ENCODE data around the gene NECTIN1. TPM values are rescaled to one million over a fixed set of nuclear protein-coding genes. Genes with fewer than 3 reads are reported as not detected.

The NECTIN1 gene
- polyA plus RNA-seq, 3 donors from 2014 or later, result 0.41 to 0.52 TPM; not detected in 1

- no peaks in the 10 kb centered on the region for H3K36me3 Mint-ChIP-seq
These were observed 99.0 kb downstream of the NECTIN1 start for GRCh38 chr11:119629834-119630624.

GRCh38 chr11:119629085-119629484 is 99.9 kb downstream of the NECTIN1 start:
- Mint-ChIP-seq H3K27me3 (ENCODE audit: low read depth in 3 of 3) (peaks cover 0 to 4% (median 2%) of the 10 kb centered on the region in 3 donors), H3K4me3 (no peak overlapping the region), H3K36me3 (no peaks in the 10 kb centered on the region), H3K9me3 (no peaks in the 10 kb centered on the region), H3K4me1 (no peaks in the 10 kb centered on the region), H3K27ac (no peak overlapping the region)
- no peak for DNase-seq

More at GRCh38 chr11:119629834-119630624, 99.0 kb downstream of the NECTIN1 start:
- Mint-ChIP-seq H3K27me3 (ENCODE audit: low read depth in 3 of 3) (peaks cover 0 to 3% (median 2%) of the 10 kb centered on the region in 3 donors), H3K4me1 (no peaks in the 10 kb centered on the region), H3K4me3 (no peak overlapping the region), H3K9me3 (no peaks in the 10 kb centered on the region), H3K27ac (no peak overlapping the region)
- no peak for DNase-seq

GRCh38 chr11:119627286-119627685 is 101.7 kb downstream of the NECTIN1 start:
- Mint-ChIP-seq H3K36me3 (no peaks in the 10 kb centered on the region), H3K9me3 (no peaks in the 10 kb centered on the region), H3K27me3 (ENCODE audit: low read depth in 3 of 3) (peaks cover 0 to 9% (median 2%) of the 10 kb centered on the region in 3 donors), H3K4me3 (no peak overlapping the region), H3K4me1 (no peaks in the 10 kb centered on the region), H3K27ac (no peak overlapping the region)
- DNase-seq, result no peak

DNA sequence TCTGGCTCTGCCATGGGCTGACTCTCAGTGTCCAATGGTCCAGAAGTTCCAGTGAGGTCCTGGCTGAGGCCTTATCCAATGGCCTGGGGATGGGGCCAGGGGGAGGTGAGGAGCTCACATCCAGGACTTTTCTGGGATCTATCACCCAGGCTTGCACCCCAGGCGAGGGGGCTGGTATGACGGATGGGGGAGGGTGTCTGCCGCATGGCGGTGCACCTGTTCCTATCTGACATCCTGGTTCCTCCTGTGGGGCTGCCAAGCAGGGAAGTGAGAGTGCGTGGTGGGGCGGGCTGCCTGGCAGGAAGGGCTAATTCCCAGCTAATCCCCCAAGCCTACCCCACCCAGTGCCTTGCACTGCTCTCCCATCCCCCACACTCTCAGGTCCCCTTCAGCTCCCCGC is 102.1 kb downstream of the NECTIN1 start:
- Mint-ChIP-seq H3K36me3 (no peaks in the 10 kb centered on the region), H3K9me3 (no peaks in the 10 kb centered on the region), H3K27me3 (ENCODE audit: low read depth in 3 of 3) (peaks cover 0 to 9% (median 2%) of the 10 kb centered on the region in 3 donors), H3K4me1 (no peaks in the 10 kb centered on the region), H3K27ac (no peak overlapping the region), H3K4me3 (no peak overlapping the region)
- DNase-seq, result no peak

GRCh38 chr11:119626197-119626841 is 102.7 kb downstream of the NECTIN1 start:
- DNase-seq, result no peak
- peaks cover 0 to 10% (median 2%) of the 10 kb centered on the region in 3 donors for H3K27me3 Mint-ChIP-seq (ENCODE audit: low read depth in 3 of 3)
- H3K27ac Mint-ChIP-seq, result no peak overlapping the region
- H3K4me1 Mint-ChIP-seq, result no peaks in the 10 kb centered on the region
- H3K36me3 Mint-ChIP-seq, result no peaks in the 10 kb centered on the region
- no peaks in the 10 kb centered on the region for H3K9me3 Mint-ChIP-seq
- H3K4me3 Mint-ChIP-seq, result no peak overlapping the region

GRCh38 chr11:119625206-119625978 is 103.6 kb downstream of the NECTIN1 start:
- Mint-ChIP-seq H3K4me1 (no peaks in the 10 kb centered on the region), H3K27ac (no peak overlapping the region), H3K27me3 (ENCODE audit: low read depth in 3 of 3) (peaks cover 0 to 10% (median 2%) of the 10 kb centered on the region in 3 donors), H3K4me3 (no peak overlapping the region), H3K9me3 (no peaks in the 10 kb centered on the region), H3K36me3 (no peaks in the 10 kb centered on the region)
- no peak for DNase-seq

- no peaks in the 10 kb centered on the region for H3K9me3 Mint-ChIP-seq
- H3K27ac Mint-ChIP-seq, result no peak overlapping the region
- no peaks in the 10 kb centered on the region for H3K4me1 Mint-ChIP-seq
- H3K36me3 Mint-ChIP-seq, result no peaks in the 10 kb centered on the region
- peaks cover 0 to 10% (median 2%) of the 10 kb centered on the region in 3 donors for H3K27me3 Mint-ChIP-seq (ENCODE audit: low read depth in 3 of 3)
- no peak for DNase-seq
- H3K4me3 Mint-ChIP-seq, result no peak overlapping the region
These were observed 104.4 kb downstream of the NECTIN1 start for GRCh38 chr11:119624629-119625028.

- Mint-ChIP-seq H3K36me3 (no peaks in the 10 kb centered on the region), H3K4me1 (no peaks in the 10 kb centered on the region), H3K9me3 (no peaks in the 10 kb centered on the region), H3K27me3 (ENCODE audit: low read depth in 3 of 3) (peaks cover 0 to 9% (median 2%) of the 10 kb centered on the region in 3 donors), H3K27ac (no peak overlapping the region), H3K4me3 (no peak overlapping the region)
- DNase-seq, result no peak
These were observed 104.8 kb downstream of the NECTIN1 start for GRCh38 chr11:119624102-119624615.

GRCh38 chr11:119623682-119624081 is 105.3 kb downstream of the NECTIN1 start:
- Mint-ChIP-seq H3K4me3 (no peak overlapping the region), H3K36me3 (no peaks in the 10 kb centered on the region), H3K27ac (no peak overlapping the region), H3K27me3 (ENCODE audit: low read depth in 3 of 3) (peaks cover 0 to 9% (median 0%) of the 10 kb centered on the region in 3 donors), H3K4me1 (no peaks in the 10 kb centered on the region), H3K9me3 (no peaks in the 10 kb centered on the region)
- no peak for DNase-seq

DNA sequence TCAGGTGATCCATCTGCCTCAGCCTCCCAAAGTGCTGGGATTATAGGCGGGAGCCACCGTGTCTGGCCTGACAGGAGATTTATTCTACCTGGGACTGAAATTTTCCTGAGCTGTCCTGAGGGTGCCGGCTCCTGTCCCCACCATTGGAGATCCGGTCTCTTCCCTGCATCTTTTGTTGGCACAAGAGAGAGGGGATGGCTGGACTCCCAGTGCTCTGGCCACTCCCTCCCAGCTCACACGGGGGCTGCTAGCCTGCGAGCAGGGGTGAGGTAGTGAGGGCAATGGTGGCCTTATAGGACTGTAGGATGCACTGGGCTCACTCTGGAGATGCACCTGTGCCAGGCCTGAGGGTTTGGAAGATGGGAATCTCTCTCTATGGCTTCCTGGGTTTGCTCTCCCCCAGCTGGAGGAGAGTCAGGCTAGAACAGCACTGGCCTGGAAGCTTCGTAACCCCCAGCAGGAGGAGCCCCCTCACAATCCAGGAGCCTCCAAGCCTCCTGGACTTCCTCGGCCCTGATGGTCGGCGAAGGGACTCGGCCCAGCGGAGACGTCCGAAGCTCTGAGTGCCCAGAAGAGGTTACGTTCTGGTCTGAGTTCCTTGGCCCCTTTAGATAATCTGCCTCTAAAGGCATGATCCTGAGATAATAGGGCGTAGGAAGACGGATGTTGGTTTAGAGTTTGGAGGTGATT is 106.4 kb downstream of the NECTIN1 start:
- H3K27me3 Mint-ChIP-seq (ENCODE audit: low read depth in 3 of 3), result peaks cover 0 to 9% (median 0%) of the 10 kb centered on the region in 3 donors
- H3K4me3 Mint-ChIP-seq, result no peak overlapping the region
- no peaks in the 10 kb centered on the region for H3K9me3 Mint-ChIP-seq
- no peak for DNase-seq
- no peaks in the 10 kb centered on the region for H3K36me3 Mint-ChIP-seq
- no peak overlapping the region for H3K27ac Mint-ChIP-seq
- H3K4me1 Mint-ChIP-seq, result no peaks in the 10 kb centered on the region

GRCh38 chr11:119619665-119620064 is 109.3 kb downstream of the NECTIN1 start:
- Mint-ChIP-seq H3K36me3 (no peaks in the 10 kb centered on the region), H3K27ac (no peak overlapping the region), H3K27me3 (ENCODE audit: low read depth in 3 of 3) (peaks cover 0 to 9% (median 3%) of the 10 kb centered on the region in 3 donors), H3K9me3 (no peaks in the 10 kb centered on the region), H3K4me3 (no peak overlapping the region), H3K4me1 (no peaks in the 10 kb centered on the region)
- DNase-seq, result no peak

- H3K27me3 Mint-ChIP-seq (ENCODE audit: low read depth in 3 of 3), result peaks cover 2 to 6% (median 5%) of the 10 kb centered on the region in 3 donors
- no peak for DNase-seq
- no peak overlapping the region for H3K4me3 Mint-ChIP-seq
- H3K36me3 Mint-ChIP-seq, result no peaks in the 10 kb centered on the region
- no peaks in the 10 kb centered on the region for H3K4me1 Mint-ChIP-seq
- H3K9me3 Mint-ChIP-seq, result no peaks in the 10 kb centered on the region
- H3K27ac Mint-ChIP-seq, result no peak overlapping the region
These were observed 110.6 kb downstream of the NECTIN1 start for GRCh38 chr11:119618208-119618909.

DNA sequence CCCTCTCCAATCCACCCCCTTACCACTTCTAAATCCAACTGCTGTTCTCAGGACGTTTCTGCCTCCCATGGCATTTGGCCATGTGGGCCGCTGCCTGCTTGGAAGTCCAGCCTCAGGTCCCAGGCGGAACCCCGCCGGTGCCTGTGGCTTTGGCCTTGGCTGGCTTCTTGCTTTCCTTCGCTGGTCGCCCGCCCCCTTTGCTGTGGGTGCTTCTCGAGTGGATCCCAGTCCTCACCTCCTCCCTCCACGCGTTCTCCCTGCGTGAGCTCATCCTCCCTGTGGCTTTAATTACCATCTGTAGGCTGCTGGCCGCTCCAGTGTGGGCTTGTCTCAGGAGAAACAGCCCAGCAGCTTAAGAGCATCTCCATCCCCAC is 111.7 kb downstream of the NECTIN1 start:
- peaks cover 2 to 5% (median 3%) of the 10 kb centered on the region in 3 donors for H3K27me3 Mint-ChIP-seq (ENCODE audit: low read depth in 3 of 3)
- H3K36me3 Mint-ChIP-seq, result no peaks in the 10 kb centered on the region
- no peak overlapping the region for H3K27ac Mint-ChIP-seq
- no peaks in the 10 kb centered on the region for H3K4me1 Mint-ChIP-seq
- DNase-seq, result no peak
- H3K4me3 Mint-ChIP-seq, result no peak overlapping the region
- no peaks in the 10 kb centered on the region for H3K9me3 Mint-ChIP-seq
